ENCODE data around the gene EXT2.

EXT2 gene

GRCh38 chr11:44120169-44120568, 24.7 kb downstream of the EXT2 start:
- Histone ChIP-seq H3K27ac (no peak overlapping the region), H3K27me3 (ENCODE audit: insufficient read depth, low read depth, severe bottlenecking) (no peaks in the 10 kb centered on the region), H3K9me3 (ENCODE audit: severe bottlenecking) (no peaks in the 10 kb centered on the region), H3K36me3 (peaks cover 25% of the 10 kb centered on the region), H3K4me3 (ENCODE audit: low read depth, low read length) (no peak overlapping the region)
- peak; percentile 69 for TF ChIP-seq CTCF (IDR thresholded peaks at IDR 0.05; ENCODE audit: low read depth, low read length)
- peak; percentile 24 for DNase-seq

GRCh38 chr11:44125598-44125997, 30.1 kb downstream of the EXT2 start:
- peaks cover 37% of the 10 kb centered on the region for H3K36me3 ChIP-seq

DNA sequence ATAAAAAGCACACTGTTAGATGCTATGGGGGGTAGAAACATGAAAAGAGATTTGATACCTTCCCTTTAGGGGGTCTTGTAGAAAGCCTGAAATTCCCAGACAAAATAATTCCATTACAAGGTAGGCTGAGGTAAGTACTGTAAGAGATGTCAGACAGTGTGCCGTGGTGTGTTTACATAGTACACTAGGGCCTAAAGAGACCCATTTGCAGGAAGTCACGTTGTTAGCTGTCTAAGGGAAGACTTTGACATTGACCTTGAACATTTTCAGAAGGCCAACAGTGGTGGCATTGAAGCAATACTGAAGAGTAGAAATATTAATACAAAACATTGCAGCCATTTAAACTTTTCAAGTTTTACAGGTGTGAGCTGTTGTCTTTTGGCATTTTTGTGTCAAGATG, 30.8 kb downstream of the EXT2 start:
- TF ChIP-seq CTCF (IDR thresholded peaks at IDR 0.05; ENCODE audit: low read depth, low read length), result no peak
- no peak overlapping the region for H3K4me3 ChIP-seq (ENCODE audit: low read depth, low read length)
- no peak for DNase-seq
- no peak overlapping the region for H3K27ac ChIP-seq
- H3K27me3 ChIP-seq (ENCODE audit: insufficient read depth, low read depth, severe bottlenecking), result no peaks in the 10 kb centered on the region
- H3K9me3 ChIP-seq (ENCODE audit: severe bottlenecking), result no peaks in the 10 kb centered on the region
- H3K36me3 ChIP-seq, result peaks cover 37% of the 10 kb centered on the region

More at GRCh38 chr11:44125598-44125997, 30.1 kb downstream of the EXT2 start:
- TF ChIP-seq CTCF (IDR thresholded peaks at IDR 0.05; ENCODE audit: low read depth, low read length), result no peak
- H3K27me3 ChIP-seq (ENCODE audit: insufficient read depth, low read depth, severe bottlenecking), result no peaks in the 10 kb centered on the region
- H3K9me3 ChIP-seq (ENCODE audit: severe bottlenecking), result no peaks in the 10 kb centered on the region
- no peak overlapping the region for H3K4me3 ChIP-seq (ENCODE audit: low read depth, low read length)
- H3K27ac ChIP-seq, result no peak overlapping the region
- DNase-seq, result no peak

GRCh38 chr11:44127130-44127529, 31.7 kb downstream of the EXT2 start:
- no peak overlapping the region for H3K4me3 ChIP-seq (ENCODE audit: low read depth, low read length)
- no peak for TF ChIP-seq CTCF (IDR thresholded peaks at IDR 0.05; ENCODE audit: low read depth, low read length)
- peaks cover 37% of the 10 kb centered on the region for H3K36me3 ChIP-seq
- H3K9me3 ChIP-seq (ENCODE audit: severe bottlenecking), result no peaks in the 10 kb centered on the region
- no peak overlapping the region for H3K27ac ChIP-seq
- H3K27me3 ChIP-seq (ENCODE audit: insufficient read depth, low read depth, severe bottlenecking), result no peaks in the 10 kb centered on the region
- no peak for DNase-seq

- Histone ChIP-seq H3K4me3 (ENCODE audit: low read depth, low read length) (no peak overlapping the region), H3K27me3 (ENCODE audit: insufficient read depth, low read depth, severe bottlenecking) (no peaks in the 10 kb centered on the region), H3K36me3 (peaks cover 43% of the 10 kb centered on the region), H3K27ac (no peak overlapping the region), H3K9me3 (ENCODE audit: severe bottlenecking) (no peaks in the 10 kb centered on the region)
- DNase-seq, result no peak
- TF ChIP-seq CTCF (IDR thresholded peaks at IDR 0.05; ENCODE audit: low read depth, low read length), result no peak
These were observed 33.3 kb downstream of the EXT2 start for GRCh38 chr11:44128729-44129128.

GRCh38 chr11:44130751-44131150, 35.3 kb downstream of the EXT2 start:
- no peaks in the 10 kb centered on the region for H3K27me3 ChIP-seq (ENCODE audit: insufficient read depth, low read depth, severe bottlenecking)
- peaks cover 39% of the 10 kb centered on the region for H3K36me3 ChIP-seq
- no peak for DNase-seq
- H3K27ac ChIP-seq, result no peak overlapping the region
- TF ChIP-seq CTCF (IDR thresholded peaks at IDR 0.05; ENCODE audit: low read depth, low read length), result no peak
- no peaks in the 10 kb centered on the region for H3K9me3 ChIP-seq (ENCODE audit: severe bottlenecking)
- H3K4me3 ChIP-seq (ENCODE audit: low read depth, low read length), result no peak overlapping the region

Measured in WERI-Rb-1 (cell line).